Chondrocyte (in vitro differentiated cells): Measurements from ENCODE around the gene COL6A2. TPM values are rescaled to one million over a fixed set of nuclear protein-coding genes. Genes with fewer than 3 reads are reported as not detected.

Experiments used
- DNase-seq: peaks from one replicate; pipeline ENCODE4 v3.0.0; 2021; ENCODE audit warnings: mixed read lengths, low spot score
- H3K27ac Mint-ChIP-seq: one replicate; pipeline ENCODE4 v1.8.0; 2021; ENCODE audit warnings: mild to moderate bottlenecking, moderate library complexity, mixed read lengths; ENCODE audit not compliant: unreplicated experiment
- H3K27me3 Mint-ChIP-seq: 2 replicates; pipeline ENCODE4 v1.8.0; 2021; ENCODE audit warnings: low read depth, mixed read lengths
- H3K36me3 Mint-ChIP-seq: 2 replicates; pipeline ENCODE4 v1.8.0; 2021; ENCODE audit warnings: low read depth, mixed read lengths
- H3K4me1 Mint-ChIP-seq: 2 replicates; pipeline ENCODE4 v1.8.0; 2021; ENCODE audit warnings: low read depth, mild to moderate bottlenecking, mixed read lengths
- H3K4me3 Mint-ChIP-seq: one replicate; pipeline ENCODE4 v1.8.0; 2021; ENCODE audit warnings: mild to moderate bottlenecking, moderate library complexity, mixed read lengths; ENCODE audit not compliant: unreplicated experiment
- H3K9me3 Mint-ChIP-seq: 2 replicates; pipeline ENCODE4 v1.8.0; 2021; ENCODE audit warnings: low read depth, mixed read lengths
- CTCF ChIP-seq: fragments of 200-600 bp; sonication (generic); IDR thresholded peaks from 2 replicates; pipeline ENCODE4 v1.5.0; 2021; ENCODE audit warnings: antibody characterized with exemption, mild to moderate bottlenecking, moderate library complexity
- total RNA-seq: library from RNA; stranded (reverse); gene quantifications from 3 replicates; pipeline ENCODE4 v1.2.1, GENCODE V29; 2021

Gene COL6A2
- total RNA-seq, 1 donor from 2014 or later, result 1,646 TPM

DNA sequence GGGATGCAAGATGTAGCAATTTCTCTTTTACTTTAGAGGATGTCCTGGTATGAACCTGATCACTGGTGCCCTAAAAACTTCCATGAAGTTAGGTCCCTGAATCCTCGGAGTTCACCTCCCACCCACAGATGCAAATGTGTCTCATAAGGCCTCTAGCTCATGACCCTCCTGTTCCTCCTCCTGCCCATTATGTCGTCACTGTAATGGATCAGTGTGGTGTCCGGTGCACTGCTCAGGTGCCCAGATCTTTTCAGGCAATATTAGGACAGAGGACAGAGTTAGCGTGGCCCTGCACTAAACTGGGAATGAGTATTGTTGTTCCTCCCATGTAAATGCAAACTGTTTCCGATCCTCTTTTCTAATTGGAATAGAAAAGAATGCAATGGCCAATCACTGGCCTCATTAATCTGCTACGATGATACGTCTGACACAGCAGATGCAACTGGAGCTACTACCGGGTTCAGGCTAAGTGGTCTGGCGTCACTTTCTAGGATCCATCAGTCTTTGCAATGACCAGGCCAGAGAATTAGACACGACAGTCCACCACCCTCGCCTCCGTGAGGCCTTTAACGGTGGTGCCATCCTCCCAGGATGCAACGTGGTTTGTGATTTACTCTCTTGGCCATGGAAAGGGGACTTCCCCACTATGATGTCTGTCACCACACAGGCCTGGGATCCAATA is 3.4 kb upstream of the COL6A2 start:
- Mint-ChIP-seq H3K4me3 (no peak overlapping the region), H3K4me1 (peaks cover 25% of the 10 kb centered on the region), H3K27ac (peak overlapping the region; percentile 51), H3K27me3 (no peaks in the 10 kb centered on the region), H3K9me3 (peaks cover 5% of the 10 kb centered on the region), H3K36me3 (no peaks in the 10 kb centered on the region)
- no peak for DNase-seq
- TF ChIP-seq CTCF, result no peak

GRCh38 chr21:46095083-46095719 is 2.7 kb upstream of the COL6A2 start:
- no peak overlapping the region for H3K27ac Mint-ChIP-seq
- no peak for TF ChIP-seq CTCF
- H3K27me3 Mint-ChIP-seq, result no peaks in the 10 kb centered on the region
- H3K4me3 Mint-ChIP-seq, result no peak overlapping the region
- peaks cover 29% of the 10 kb centered on the region for H3K4me1 Mint-ChIP-seq
- no peak for DNase-seq
- H3K36me3 Mint-ChIP-seq, result peaks cover 3% of the 10 kb centered on the region
- peaks cover 4% of the 10 kb centered on the region for H3K9me3 Mint-ChIP-seq

- Mint-ChIP-seq H3K27me3 (no peaks in the 10 kb centered on the region), H3K4me1 (peaks cover 35% of the 10 kb centered on the region), H3K9me3 (peaks cover under 1% of the 10 kb centered on the region), H3K36me3 (peaks cover 8% of the 10 kb centered on the region), H3K4me3 (no peak overlapping the region), H3K27ac (no peak overlapping the region)
- no peak for TF ChIP-seq CTCF
- no peak for DNase-seq
These were observed 1.9 kb upstream of the COL6A2 start for GRCh38 chr21:46095814-46096595.

DNA sequence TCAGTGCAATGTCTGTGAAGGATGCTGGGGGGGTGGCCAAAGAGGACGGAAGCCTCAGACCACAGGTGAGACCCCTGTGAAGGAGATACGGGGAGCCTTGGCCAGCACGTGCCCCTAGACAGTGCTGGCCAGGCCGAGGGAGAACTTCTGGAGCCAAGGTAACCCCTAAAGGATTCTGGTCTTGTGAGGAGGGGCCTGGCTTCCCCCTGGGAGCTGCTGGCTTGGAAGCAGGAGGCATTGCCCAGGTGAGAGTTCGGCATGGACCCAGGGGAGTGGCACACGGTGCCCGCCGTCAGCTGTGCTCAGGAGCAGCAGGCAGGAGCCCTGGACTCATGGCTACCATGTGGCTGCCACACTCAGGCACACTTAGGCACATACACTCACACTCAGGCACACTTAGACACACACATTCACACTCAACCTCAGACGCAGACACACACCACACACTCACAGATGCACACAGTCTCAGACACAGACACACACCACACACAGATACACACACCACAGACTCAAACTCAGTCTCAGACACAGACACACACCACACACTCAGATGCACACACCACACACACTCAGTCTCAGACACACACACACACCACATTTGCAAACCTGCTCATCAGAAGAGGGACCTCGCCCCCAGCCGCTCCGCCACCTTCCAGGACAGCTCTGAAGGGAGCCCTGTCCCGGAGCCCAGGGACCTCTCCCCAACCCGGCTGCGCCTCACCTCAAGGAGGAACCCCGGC is 1.1 kb upstream of the COL6A2 start:
- H3K4me3 Mint-ChIP-seq, result peak overlapping the region; percentile 55
- peaks cover 15% of the 10 kb centered on the region for H3K36me3 Mint-ChIP-seq
- H3K27ac Mint-ChIP-seq, result peak overlapping the region; percentile 15
- TF ChIP-seq CTCF, result no peak
- peaks cover 7% of the 10 kb centered on the region for H3K9me3 Mint-ChIP-seq
- peaks cover 37% of the 10 kb centered on the region for H3K4me1 Mint-ChIP-seq
- no peaks in the 10 kb centered on the region for H3K27me3 Mint-ChIP-seq
- DNase-seq, result peak; percentile 89
